Midbrain (tissue), 1 donor: Measurements from ENCODE around the gene HOXA3.

ENCODE experiments used
- DNase-seq: peaks from one replicate; lab custom pipeline; 2025; lab: John Stamatoyannopoulos, UW

Gene HOXA3

GRCh38 chr7:27091941-27092818 is 60.2 kb downstream of the HOXA3 start:
- DNase-seq, result no peak

GRCh38 chr7:27091105-27091504 is 61.3 kb downstream of the HOXA3 start:
- DNase-seq, result no peak

GRCh38 chr7:27088002-27088922 is 64.1 kb downstream of the HOXA3 start:
- no peak for DNase-seq

- DNase-seq, result no peak
These were observed 68.7 kb downstream of the HOXA3 start for GRCh38 chr7:27083646-27084045.

DNA sequence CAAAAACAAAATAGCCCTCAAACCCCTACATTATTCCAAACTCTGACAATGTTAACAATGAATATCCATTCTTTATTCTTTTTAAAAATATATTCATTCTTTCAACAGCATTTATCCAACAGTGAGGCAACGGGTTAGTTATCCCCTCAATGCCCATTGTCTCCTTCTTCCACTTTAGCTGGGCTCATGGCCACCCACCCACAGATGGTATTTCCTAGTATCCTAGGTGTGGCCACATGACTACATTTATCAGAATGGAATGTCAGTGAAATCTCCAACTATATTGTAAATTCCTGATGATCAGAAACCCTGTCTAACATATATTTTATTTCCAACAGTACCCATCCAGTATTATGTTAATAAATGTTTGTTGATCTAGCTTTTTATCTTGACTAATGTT is 70.2 kb downstream of the HOXA3 start:
- DNase-seq, result no peak

GRCh38 chr7:27080844-27081436 is 71.4 kb downstream of the HOXA3 start:
- no peak for DNase-seq

DNA sequence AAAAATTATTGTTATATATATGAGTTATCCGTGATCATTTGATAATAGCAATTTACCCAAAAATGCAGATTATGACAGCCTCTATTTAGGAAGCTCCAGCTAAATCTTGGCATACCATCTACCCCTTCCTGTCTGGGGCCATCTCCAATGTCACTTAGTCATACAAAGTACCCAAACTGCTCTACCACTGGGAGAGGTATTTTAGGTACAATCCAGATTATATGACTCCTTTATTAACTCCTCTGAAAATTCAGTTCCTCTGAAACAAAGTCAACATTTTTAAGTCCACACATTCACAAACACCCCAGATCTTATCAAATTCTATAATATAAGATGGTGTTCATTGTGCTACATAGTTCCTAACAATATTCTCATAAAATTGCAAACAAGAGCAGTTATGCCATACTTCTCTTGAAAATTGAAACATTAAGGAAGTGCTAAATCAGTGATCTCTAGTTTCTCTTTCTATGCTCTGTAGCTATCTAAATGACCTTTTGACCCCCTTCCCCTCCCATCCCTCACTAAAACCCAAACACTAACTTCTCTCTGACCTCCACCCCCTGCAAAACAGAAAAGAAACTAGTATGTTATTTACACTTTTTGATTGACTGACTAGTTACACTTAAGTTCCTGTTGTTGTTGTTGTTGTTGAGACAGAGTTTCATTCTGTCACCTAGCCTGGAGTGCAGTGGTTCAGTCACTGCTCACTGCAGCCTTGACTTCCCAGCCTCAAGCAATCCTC is 73.0 kb downstream of the HOXA3 start:
- DNase-seq, result no peak

DNA sequence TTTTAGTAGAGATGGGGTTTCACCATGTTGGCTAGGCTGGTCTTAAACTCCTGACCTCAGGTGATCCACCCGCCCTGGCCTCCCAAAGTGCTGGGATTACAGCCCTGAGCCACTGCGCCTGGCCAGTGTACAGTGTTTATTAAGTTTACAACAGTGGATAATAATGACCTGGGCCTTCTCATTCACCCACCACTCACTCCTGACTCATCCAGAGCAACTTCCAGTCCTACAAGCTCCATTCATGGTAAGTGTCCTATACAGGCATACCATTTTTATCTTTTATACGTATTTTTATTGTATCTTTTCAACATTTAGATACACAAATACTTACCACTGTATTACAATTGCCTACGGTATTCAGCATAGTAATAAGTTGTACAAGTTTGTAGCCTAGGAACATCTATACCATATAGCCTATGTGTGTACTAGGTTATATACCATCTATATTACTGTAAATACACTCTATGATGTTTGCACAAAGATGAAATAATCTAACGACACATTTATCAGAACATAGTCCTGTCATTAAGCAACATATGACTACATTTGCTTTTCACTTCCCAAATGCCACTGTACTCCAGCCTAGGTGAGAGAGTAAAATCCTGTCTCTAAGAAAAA is 73.7 kb downstream of the HOXA3 start:
- DNase-seq, result no peak

DNA sequence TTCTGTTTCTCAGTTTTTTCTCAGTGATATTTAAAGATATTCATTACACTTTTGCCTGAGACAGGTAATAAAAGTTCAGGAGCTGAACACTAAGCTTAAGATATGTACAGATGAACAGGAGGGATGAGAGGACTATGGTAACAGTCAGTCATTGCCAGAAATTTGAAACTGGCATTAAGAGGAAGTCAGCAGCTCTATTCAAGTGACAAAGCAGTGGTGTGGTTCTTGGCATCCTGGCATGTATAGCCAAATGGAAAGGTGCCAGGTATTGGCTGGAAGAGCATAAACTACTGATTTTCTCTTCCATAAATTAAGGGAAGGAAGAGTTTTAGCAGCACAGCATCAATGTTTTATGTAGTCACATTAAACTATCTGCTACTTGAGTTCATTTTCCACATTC is 79.3 kb downstream of the HOXA3 start:
- no peak for DNase-seq

GRCh38 chr7:27071622-27072390 is 80.6 kb downstream of the HOXA3 start:
- DNase-seq, result no peak

DNA sequence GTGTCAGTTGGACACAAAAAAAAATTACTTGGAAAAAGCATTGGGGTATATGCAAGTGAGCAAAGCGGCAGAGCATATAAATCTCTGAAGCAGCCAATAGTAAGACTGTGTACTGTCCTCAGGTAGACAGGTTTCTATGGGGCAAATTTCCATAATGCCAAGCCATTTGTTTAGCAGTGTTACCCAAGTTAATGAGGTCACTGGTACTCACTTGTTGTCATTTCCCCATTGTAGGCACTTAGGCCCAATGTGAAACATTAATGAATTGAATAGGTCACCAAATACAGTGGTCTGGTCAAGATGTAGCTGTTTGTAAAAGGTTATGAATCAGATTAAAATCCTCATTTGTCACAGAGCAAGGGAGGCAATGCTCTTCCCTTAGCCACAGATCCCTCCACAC is 84.1 kb downstream of the HOXA3 start:
- no peak for DNase-seq

DNA sequence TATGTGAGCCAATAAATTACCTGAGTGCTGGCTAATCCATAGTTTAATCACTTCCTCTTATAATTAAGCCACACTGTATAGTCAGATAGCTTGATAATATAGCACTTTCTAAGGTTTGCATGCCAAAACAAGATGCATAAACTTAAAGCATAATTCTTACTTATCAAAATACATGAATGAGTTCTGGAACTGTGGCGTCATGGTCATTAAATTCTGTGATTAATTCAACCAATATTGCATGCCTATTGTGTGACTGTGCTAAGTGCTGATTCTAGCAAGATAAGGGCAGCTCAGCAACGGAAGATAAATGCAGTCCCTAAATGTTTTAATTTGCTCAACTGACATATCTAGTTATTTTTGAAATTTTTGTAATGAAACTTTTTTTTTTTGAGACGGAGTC is 86.2 kb downstream of the HOXA3 start:
- DNase-seq, result no peak

GRCh38 chr7:27065709-27066108 is 86.7 kb downstream of the HOXA3 start:
- DNase-seq, result no peak

GRCh38 chr7:27064661-27065060 is 87.7 kb downstream of the HOXA3 start:
- no peak for DNase-seq

DNA sequence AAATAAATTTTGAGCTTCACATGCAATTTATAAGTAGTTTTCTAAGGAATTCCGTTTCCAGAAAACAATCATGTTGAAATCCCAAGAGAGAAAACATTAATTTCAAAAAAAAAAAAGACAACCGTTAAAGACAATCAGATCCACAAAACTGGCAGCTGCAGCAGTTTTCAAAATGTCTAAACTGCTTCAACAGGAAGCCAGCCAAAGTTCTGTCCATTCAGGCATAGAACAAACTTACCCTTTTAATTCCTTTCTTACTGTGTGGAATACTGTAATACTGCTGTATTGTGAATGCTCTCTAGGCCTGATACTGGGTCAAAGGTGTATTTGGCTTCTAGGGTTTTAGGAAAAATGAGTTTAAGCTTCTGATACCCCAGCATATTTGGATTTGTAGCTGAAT is 88.2 kb downstream of the HOXA3 start:
- DNase-seq, result no peak

DNA sequence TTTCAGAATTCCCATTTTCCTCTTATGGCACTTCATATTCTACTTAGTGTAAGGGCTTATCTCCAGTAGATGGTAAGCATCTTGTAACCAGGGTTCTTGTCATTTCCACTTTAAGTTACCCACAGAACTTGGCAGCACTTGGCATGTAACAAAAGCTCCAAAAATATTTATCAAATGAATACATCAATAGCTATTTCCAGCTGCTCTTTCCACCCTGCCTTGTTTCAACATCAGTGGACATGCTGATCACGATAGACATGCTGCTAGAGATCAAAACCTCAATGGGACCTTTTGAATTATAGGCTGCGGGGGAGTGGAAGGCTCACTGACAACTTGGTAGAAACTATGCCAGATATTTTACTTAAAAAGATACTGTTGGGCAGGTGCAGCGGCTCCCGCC is 89.4 kb downstream of the HOXA3 start:
- DNase-seq, result no peak
